ENCODE data around the gene GSTA3. TPM values are rescaled to one million over a fixed set of nuclear protein-coding genes. Genes with fewer than 3 reads are reported as not detected.

The GSTA3 gene
- total and polyA plus RNA-seq, 8 donors, result not detected

GRCh38 chr6:52894285-52894684 lies 15.2 kb downstream of the GSTA3 start:
- Histone ChIP-seq H3K27ac (peak overlapping the region in 2 of 4 donors; percentile 60 to 65), H3K36me3 (no peaks in the 10 kb centered on the region), H3K4me1 (peaks cover 12 to 24% (median 16%) of the 10 kb centered on the region in 3 donors), H3K4me3 (no peak overlapping the region), H3K27me3 (no peaks in the 10 kb centered on the region), H3K9me3 (no peaks in the 10 kb centered on the region)
- 16 to 19% methylated on average over 2 of the region's 2 CpGs for WGBS, 2 donors
- TF ChIP-seq CTCF (IDR thresholded peaks at IDR 0.05), result no peak
- ATAC-seq (peak; percentile 49 to 75 (median 52)), FAIRE-seq (no peak), DNase-seq (no peak)
- intact Hi-C loops (cut with DNase I), result no loop called here

- 31% methylated on average over 2 of the region's 2 CpGs for whole genome bisulfite sequencing, 2 donors
- Histone ChIP-seq H3K27ac (peak overlapping the region in 3 of 4 donors; percentile 13 to 65 (median 60)), H3K9me3 (no peaks in the 10 kb centered on the region), H3K27me3 (no peaks in the 10 kb centered on the region), H3K36me3 (no peaks in the 10 kb centered on the region), H3K4me1 (peaks cover 12 to 24% (median 16%) of the 10 kb centered on the region in 3 donors), H3K4me3 (no peak overlapping the region)
- intact Hi-C loops (cut with DNase I), result no loop called here
- FAIRE-seq (no peak), DNase-seq (no peak), ATAC-seq (peak; percentile 42 to 70 (median 54))
- no peak for TF ChIP-seq CTCF (IDR thresholded peaks at IDR 0.05)
Measured at GRCh38 chr6:52893803-52894202, 15.7 kb downstream of the GSTA3 start.

- Histone ChIP-seq H3K36me3 (no peaks in the 10 kb centered on the region), H3K4me1 (peaks cover 12 to 24% (median 16%) of the 10 kb centered on the region in 3 donors), H3K4me3 (no peak overlapping the region), H3K27ac (peak overlapping the region in 3 of 4 donors; percentile 13 to 65 (median 60)), H3K9me3 (no peaks in the 10 kb centered on the region), H3K27me3 (no peaks in the 10 kb centered on the region)
- 24 to 29% methylated on average over 4 of the region's 4 CpGs for WGBS, 2 donors
- no peak for FAIRE-seq
- TF ChIP-seq CTCF (IDR thresholded peaks at IDR 0.05), result no peak
- no peak for DNase-seq
- ATAC-seq, result peak; percentile 74 to 78 (median 75)
- intact Hi-C loops (cut with DNase I), result no loop called here
Measured at GRCh38 chr6:52893221-52893620, 16.3 kb downstream of the GSTA3 start.

- Histone ChIP-seq H3K9me3 (no peaks in the 10 kb centered on the region), H3K36me3 (no peaks in the 10 kb centered on the region), H3K4me3 (no peak overlapping the region), H3K4me1 (peaks cover 12 to 24% (median 16%) of the 10 kb centered on the region in 3 donors), H3K27me3 (no peaks in the 10 kb centered on the region), H3K27ac (no peak overlapping the region)
- DNase-seq (no peak), ATAC-seq (no peak), FAIRE-seq (no peak)
- 89 to 94% methylated on average over 3 of the region's 3 CpGs for WGBS, 2 donors
- TF ChIP-seq CTCF (IDR thresholded peaks at IDR 0.05), result no peak
- intact Hi-C loops (cut with DNase I), result no loop called here
Measured at GRCh38 chr6:52890018-52890417, 19.5 kb downstream of the GSTA3 start.

GRCh38 chr6:52887910-52888524 lies 21.5 kb downstream of the GSTA3 start:
- intact Hi-C loops (cut with DNase I), result no loop called here
- ATAC-seq, result peak in 1 of 4 donors; percentile 37
- FAIRE-seq, result no peak
- no peak overlapping the region for H3K27ac ChIP-seq
- no peaks in the 10 kb centered on the region for H3K36me3 ChIP-seq
- 86 to 88% methylated on average over 3 of the region's 3 CpGs for whole genome bisulfite sequencing, 2 donors
- no peak for DNase-seq
- H3K27me3 ChIP-seq, result no peaks in the 10 kb centered on the region
- no peak for TF ChIP-seq CTCF (IDR thresholded peaks at IDR 0.05)
- H3K4me1 ChIP-seq, result peaks cover 0 to 7% (median 5%) of the 10 kb centered on the region in 3 donors
- no peaks in the 10 kb centered on the region for H3K9me3 ChIP-seq
- H3K4me3 ChIP-seq, result no peak overlapping the region

Data from pancreas (tissue), 10 donors.